ENCODE measurements around the gene TFAP2A. TPM values are rescaled to one million over a fixed set of nuclear protein-coding genes. Genes with fewer than 3 reads are reported as not detected.

TFAP2A gene
- total RNA-seq, 1 experiment from 2014 or later: 24.3 TPM

GRCh38 chr6:10425176-10425974 lies 10.5 kb upstream of the TFAP2A start:
- RAD21 ChIA-PET (ENCODE audit: low non-redundant PET in 1 of 2, low total read pairs in 2 of 2, uncharacterized antibody in 2 of 2, unreplicated experiment in 2 of 2): no interaction called here

More at GRCh38 chr6:10425176-10425974, 10.5 kb upstream of the TFAP2A start:
- Histone ChIP-seq H3K4me1 (ENCODE audit: control insufficient read depth in 1 of 2, insufficient read depth in 2 of 2, low read length in 2 of 2) (peaks cover 7 to 19% of the 10 kb centered on the region in 2 experiments; a peak in 3 of 4 replicates), H3K79me2 (ENCODE audit: insufficient read depth, low read length) (no peaks in the 10 kb centered on the region), H3K4me3 (replicated peaks in 1 of 2; ENCODE audit: low read depth in 1 of 2, low read length in 2 of 2) (no peak overlapping the region), H3K9ac (ENCODE audit: low read length) (no peak overlapping the region), H3K36me3 (ENCODE audit: control insufficient read depth in 1 of 2, insufficient read depth in 2 of 2, low read length in 2 of 2) (no peaks in the 10 kb centered on the region), H2AFZ (ENCODE audit: low read depth, low read length, poor library complexity, severe bottlenecking) (no peak overlapping the region), H3K4me2 (ENCODE audit: low read length) (no peak overlapping the region), H3K27ac (ENCODE audit: low read depth, low read length) (no peak overlapping the region), H3K9me2 (ENCODE audit: insufficient read depth) (no peaks in the 10 kb centered on the region), H3K9me3 (ENCODE audit: control insufficient read depth in 1 of 2, insufficient read depth in 1 of 2, low read depth in 1 of 2, low read length in 2 of 2) (no peaks in the 10 kb centered on the region), H4K20me1 (ENCODE audit: insufficient read depth) (no peaks in the 10 kb centered on the region), H3K27me3 (ENCODE audit: insufficient read depth, low read length) (no peaks in the 10 kb centered on the region)
- no TSS peak for BruUV-seq (replicated peaks)
- intact Hi-C loops (cut with micrococcal nuclease): loop anchor here (5.0 kb wide), 1 partner anchor 1443 kb away; no protein-coding TSS in a partner anchor
- TF ChIP-seq, protein P1, sequence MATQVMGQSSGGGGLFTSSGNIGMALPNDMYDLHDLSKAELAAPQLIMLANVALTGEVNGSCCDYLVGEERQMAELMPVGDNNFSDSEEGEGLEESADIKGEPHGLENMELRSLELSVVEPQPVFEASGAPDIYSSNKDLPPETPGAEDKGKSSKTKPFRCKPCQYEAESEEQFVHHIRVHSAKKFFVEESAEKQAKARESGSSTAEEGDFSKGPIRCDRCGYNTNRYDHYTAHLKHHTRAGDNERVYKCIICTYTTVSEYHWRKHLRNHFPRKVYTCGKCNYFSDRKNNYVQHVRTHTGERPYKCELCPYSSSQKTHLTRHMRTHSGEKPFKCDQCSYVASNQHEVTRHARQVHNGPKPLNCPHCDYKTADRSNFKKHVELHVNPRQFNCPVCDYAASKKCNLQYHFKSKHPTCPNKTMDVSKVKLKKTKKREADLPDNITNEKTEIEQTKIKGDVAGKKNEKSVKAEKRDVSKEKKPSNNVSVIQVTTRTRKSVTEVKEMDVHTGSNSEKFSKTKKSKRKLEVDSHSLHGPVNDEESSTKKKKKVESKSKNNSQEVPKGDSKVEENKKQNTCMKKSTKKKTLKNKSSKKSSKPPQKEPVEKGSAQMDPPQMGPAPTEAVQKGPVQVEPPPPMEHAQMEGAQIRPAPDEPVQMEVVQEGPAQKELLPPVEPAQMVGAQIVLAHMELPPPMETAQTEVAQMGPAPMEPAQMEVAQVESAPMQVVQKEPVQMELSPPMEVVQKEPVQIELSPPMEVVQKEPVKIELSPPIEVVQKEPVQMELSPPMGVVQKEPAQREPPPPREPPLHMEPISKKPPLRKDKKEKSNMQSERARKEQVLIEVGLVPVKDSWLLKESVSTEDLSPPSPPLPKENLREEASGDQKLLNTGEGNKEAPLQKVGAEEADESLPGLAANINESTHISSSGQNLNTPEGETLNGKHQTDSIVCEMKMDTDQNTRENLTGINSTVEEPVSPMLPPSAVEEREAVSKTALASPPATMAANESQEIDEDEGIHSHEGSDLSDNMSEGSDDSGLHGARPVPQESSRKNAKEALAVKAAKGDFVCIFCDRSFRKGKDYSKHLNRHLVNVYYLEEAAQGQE (IDR thresholded peaks at IDR 0.05; ENCODE audit: low read depth): no peak
- TF ChIP-seq, protein P2, sequence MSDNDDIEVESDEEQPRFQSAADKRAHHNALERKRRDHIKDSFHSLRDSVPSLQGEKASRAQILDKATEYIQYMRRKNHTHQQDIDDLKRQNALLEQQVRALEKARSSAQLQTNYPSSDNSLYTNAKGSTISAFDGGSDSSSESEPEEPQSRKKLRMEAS (IDR thresholded peaks at IDR 0.05): no peak
- TF ChIP-seq POLR2A (IDR thresholded peaks at IDR 0.05; ENCODE audit: borderline replicate concordance, extremely low read depth, insufficient read depth, insufficient read length) (no peak), EZH2 (IDR thresholded peaks at IDR 0.05) (no peak), ZFX (IDR thresholded peaks at IDR 0.05) (no peak), EGR1 (IDR thresholded peaks at IDR 0.05; ENCODE audit: low read depth) (no peak), YY1 (IDR thresholded peaks at IDR 0.05; ENCODE audit: extremely low read depth, insufficient replicate concordance, low read depth, low read length) (no peak), ELF1 (IDR thresholded peaks at IDR 0.05; ENCODE audit: borderline replicate concordance, low read depth) (no peak), SP1 (IDR thresholded peaks at IDR 0.05; ENCODE audit: low read depth) (no peak), FOSL1 (IDR thresholded peaks at IDR 0.05; ENCODE audit: low read depth) (no peak), JUND (IDR thresholded peaks at IDR 0.05) (no peak), CBX3 (IDR thresholded peaks at IDR 0.05; ENCODE audit: low read depth) (no peak), RAD21 (IDR thresholded peaks at IDR 0.05; ENCODE audit: low read depth) (no peak), CTCF (IDR thresholded peaks at IDR 0.05 in 2 of 3, conservative IDR thresholded peaks at IDR 0.05 in 1 of 3; ENCODE audit: borderline replicate concordance in 1 of 3, insufficient read depth in 1 of 3, low read depth in 2 of 3, low read length in 2 of 3) (no peak), POLR2AphosphoS5 (IDR thresholded peaks at IDR 0.05; ENCODE audit: low read depth, low read length) (no peak)
- DNase-seq (ENCODE audit: low read depth, low spot score) (no peak), ATAC-seq (no peak)
- CTCF ChIA-PET: interaction anchor here (1.6 kb wide), 1 partner anchor 11 kb away, joined by 7 read pairs; the partner anchor contains the start of gene TFAP2A
- POLR2A ChIA-PET: interaction anchor here (2.2 kb wide), 1 partner anchor 10 kb away, joined by 8 read pairs; the partner anchor contains the start of gene TFAP2A
